Liver (tissue), 9 donors: ENCODE measurements around the gene FA2H. TPM values are rescaled to one million over a fixed set of nuclear protein-coding genes. Genes with fewer than 3 reads are reported as not detected.

Source experiments
- DNase-seq: peaks from one replicate; pipeline ENCODE4 v3.0.0-alpha.2; 2017; ENCODE audit warnings: low spot score
- H3K27ac ChIP-seq, 2 donors: one replicate each; pipeline ENCODE4 v1.7.0; 2013; ENCODE audit warnings: inconsistent platforms in 2 of 2, low read length in 2 of 2, control low read depth in 1 of 2, low read depth in 1 of 2, mild to moderate bottlenecking in 1 of 2
- H3K27me3 ChIP-seq, 4 donors: one replicate each; pipeline versions ENCODE4 v1.6.1 to v1.7.0; 2013; ENCODE audit warnings: low read length in 3 of 4, inconsistent platforms in 1 of 4, mild to moderate bottlenecking in 1 of 4, moderate library complexity in 1 of 4; ENCODE audit not compliant: control insufficient read depth in 4 of 4, insufficient read depth in 4 of 4
- H3K36me3 ChIP-seq, 4 donors: one replicate each; pipeline versions ENCODE4 v1.6.1 to v1.7.0; 2013; ENCODE audit warnings: low read length in 3 of 4, mild to moderate bottlenecking in 3 of 4, low read depth in 1 of 4, moderate library complexity in 1 of 4; ENCODE audit not compliant: control insufficient read depth in 4 of 4, insufficient read depth in 3 of 4
- H3K4me1 ChIP-seq, 4 donors: one replicate each; pipeline versions ENCODE4 v1.6.1 to v1.7.0; 2013; ENCODE audit warnings: low read length in 3 of 4, mild to moderate bottlenecking in 3 of 4, moderate library complexity in 1 of 4; ENCODE audit not compliant: control insufficient read depth in 4 of 4, insufficient read depth in 4 of 4
- H3K4me3 ChIP-seq, 3 donors: one replicate each; pipeline versions ENCODE4 v1.6.1 to v1.7.0; 2013; ENCODE audit warnings: low read length in 3 of 3, control low read depth in 1 of 3, low read depth in 1 of 3, mild to moderate bottlenecking in 1 of 3
- H3K9ac ChIP-seq, 2 donors: one replicate each; pipeline ENCODE4 v1.7.0; 2013; ENCODE audit warnings: low read length in 2 of 2, mild to moderate bottlenecking in 2 of 2, moderate library complexity in 2 of 2, control low read depth in 1 of 2, low read depth in 1 of 2
- H3K9me3 ChIP-seq, 4 donors: one replicate each; pipeline versions ENCODE4 v1.6.1 to v1.7.0; 2013; ENCODE audit warnings: low read length in 3 of 4; ENCODE audit not compliant: control insufficient read depth in 4 of 4
- ATF3 ChIP-seq: IDR thresholded peaks from 2 replicates; pipeline ENCODE4 v1.6.1; 2016; ENCODE audit warnings: antibody characterized with exemption
- CTCF ChIP-seq: fragments of 150-350 bp; IDR thresholded peaks from 2 replicates; pipeline ENCODE4 v1.5.1; 2017; ENCODE audit warnings: improper control_type of control experiment, low read depth, low read length; ENCODE audit not compliant: missing input control
- EGR1 ChIP-seq, 2 donors: IDR thresholded peaks; 2 replicates each; pipeline ENCODE4 v1.6.1; 2016 to 2018; ENCODE audit warnings: antibody characterized with exemption in 2 of 2, low read depth in 2 of 2
- FOXA1 ChIP-seq: IDR thresholded peaks from 2 replicates; pipeline ENCODE4 v1.6.1; 2016; ENCODE audit warnings: antibody characterized with exemption
- FOXA2 ChIP-seq: IDR thresholded peaks from 2 replicates; pipeline ENCODE4 v1.6.1; 2016; ENCODE audit warnings: antibody characterized with exemption
- GABPA ChIP-seq, 2 donors: IDR thresholded peaks in 1 of 2; conservative IDR thresholded peaks in 1 of 2; 2 replicates each; pipeline ENCODE4 v1.6.1; 2016; ENCODE audit warnings: antibody characterized with exemption in 2 of 2, mild to moderate bottlenecking in 1 of 2, moderate library complexity in 1 of 2
- HNF4A ChIP-seq, 2 donors: conservative IDR thresholded peaks; 2 replicates each; pipeline ENCODE4 v1.6.1; 2016; ENCODE audit warnings: antibody characterized with exemption in 2 of 2, mild to moderate bottlenecking in 2 of 2
- HNF4G ChIP-seq: IDR thresholded peaks from 2 replicates; pipeline ENCODE4 v1.6.1; 2016; ENCODE audit warnings: antibody characterized with exemption
- JUND ChIP-seq, 2 donors: IDR thresholded peaks; 2 replicates each; pipeline ENCODE4 v1.6.1; 2016; ENCODE audit warnings: antibody characterized with exemption in 2 of 2
- NR2F2 ChIP-seq: IDR thresholded peaks from 2 replicates; pipeline ENCODE4 v1.6.1; 2016; ENCODE audit warnings: antibody characterized with exemption
- RXRA ChIP-seq, 2 donors: IDR thresholded peaks; 2 replicates each; pipeline ENCODE4 v1.6.1; 2017 to 2018; ENCODE audit warnings: antibody characterized with exemption in 2 of 2, mild to moderate bottlenecking in 1 of 2
- SP1 ChIP-seq: IDR thresholded peaks from 2 replicates; pipeline ENCODE4 v1.6.1; 2018; ENCODE audit warnings: antibody characterized with exemption, mild to moderate bottlenecking
- YY1 ChIP-seq: IDR thresholded peaks from 2 replicates; pipeline ENCODE4 v1.6.1; 2016; ENCODE audit warnings: antibody characterized with exemption, mild to moderate bottlenecking
- ZBTB33 ChIP-seq: IDR thresholded peaks from 2 replicates; pipeline ENCODE4 v1.6.1; 2016; ENCODE audit warnings: antibody characterized with exemption
- WGBS: extraction: QIAGEN DNeasy Blood & Tissue Kit; methylation state at CpG from one replicate; pipeline ENCODE4 v1.1.7; 2013; 5-methylcytosine and 5-hydroxymethylcytosine counted together
- polyA plus RNA-seq, 2 donors: library from polyadenylated mRNA; stranded (reverse) in 1 of 2; unstranded in 1 of 2; fragments of 200-250 nt in 1 of 2; fragments of >200 nt in 1 of 2; fragmentation: Nextera tagmentation in 1 of 2; extraction: Ambion mirVana in 1 of 2; gene quantifications; one replicate each; pipeline versions ENCODE4 v1.2.1 to v1.2.3, GENCODE V29; 2013 to 2015
- total RNA-seq, 2 donors: library from RNA; depleted of rRNA; stranded (reverse); fragments of >200 nt; gene quantifications; one replicate each; pipeline ENCODE4 v1.2.3, GENCODE V29; 2014
- donor health status: healthy.
- donor health status: healthy.
- donor health status: healthy.
- donor health status: healthy.
- donor health status: healthy.

Gene FA2H
- total and polyA plus RNA-seq, 4 donors: 0.02 to 0.17 (median 0.14) TPM; not detected in 1

GRCh38 chr16:74729783-74730683, 44.6 kb downstream of the FA2H start:
- Histone ChIP-seq H3K27ac (no peak overlapping the region), H3K4me3 (no peak overlapping the region), H3K9me3 (peaks cover 4 to 13% (median 6%) of the 10 kb centered on the region in 4 donors), H3K27me3 (no peaks in the 10 kb centered on the region), H3K36me3 (no peaks in the 10 kb centered on the region), H3K4me1 (no peaks in the 10 kb centered on the region), H3K9ac (no peak overlapping the region)
- DNase-seq: no peak
- no peak for TF ChIP-seq HNF4A (conservative IDR thresholded peaks at IDR 0.05)
- TF ChIP-seq ZBTB33: no peak
- no peak for TF ChIP-seq GABPA (IDR thresholded peaks at IDR 0.05 in 1 of 2, conservative IDR thresholded peaks at IDR 0.05 in 1 of 2)
- TF ChIP-seq ATF3: no peak
- TF ChIP-seq NR2F2: no peak
- no peak for TF ChIP-seq YY1
- 72% methylated on average over 11 of the region's 11 CpGs for WGBS

GRCh38 chr16:74727903-74728302, 46.7 kb downstream of the FA2H start:
- no peak overlapping the region for H3K4me3 ChIP-seq
- H3K36me3 ChIP-seq: no peaks in the 10 kb centered on the region
- H3K9ac ChIP-seq: no peak overlapping the region
- no peak for TF ChIP-seq FOXA1
- no peak for TF ChIP-seq HNF4G
- no peak for TF ChIP-seq NR2F2
- TF ChIP-seq JUND (IDR thresholded peaks at IDR 0.05): no peak
- no peak for TF ChIP-seq HNF4A (conservative IDR thresholded peaks at IDR 0.05)
- no peak for TF ChIP-seq EGR1 (IDR thresholded peaks at IDR 0.05; ENCODE audit: low read depth in 2 of 2)
- no peak for TF ChIP-seq FOXA2
- TF ChIP-seq RXRA (IDR thresholded peaks at IDR 0.05): no peak
- no peak for TF ChIP-seq GABPA (IDR thresholded peaks at IDR 0.05 in 1 of 2, conservative IDR thresholded peaks at IDR 0.05 in 1 of 2)
- no peak for TF ChIP-seq SP1
- TF ChIP-seq CTCF: no peak
- H3K27me3 ChIP-seq: no peaks in the 10 kb centered on the region
- 95% methylated on average over 4 of the region's 4 CpGs for WGBS
- no peak overlapping the region for H3K27ac ChIP-seq
- no peaks in the 10 kb centered on the region for H3K4me1 ChIP-seq
- H3K9me3 ChIP-seq: peaks cover 4 to 13% (median 6%) of the 10 kb centered on the region in 4 donors
- no peak for DNase-seq
